HTR-8/SVneo (cell line): ENCODE data around the gene KIF5C.

Source experiments
- DNase-seq: peaks from one replicate; pipeline ENCODE4 v3.0.0; 2011; ENCODE audit warnings: low spot score, mixed read lengths; ENCODE audit not compliant: insufficient read length
- FAIRE-seq: peaks from 2 replicates; lab custom pipeline; 2011; peaks lifted over from hg19 to GRCh38; lab: Jason Lieb, UNC

KIF5C gene

GRCh38 chr2:149005471-149006077 is 130.5 kb downstream of the KIF5C start:
- no peak for DNase-seq
- FAIRE-seq = no peak

DNA sequence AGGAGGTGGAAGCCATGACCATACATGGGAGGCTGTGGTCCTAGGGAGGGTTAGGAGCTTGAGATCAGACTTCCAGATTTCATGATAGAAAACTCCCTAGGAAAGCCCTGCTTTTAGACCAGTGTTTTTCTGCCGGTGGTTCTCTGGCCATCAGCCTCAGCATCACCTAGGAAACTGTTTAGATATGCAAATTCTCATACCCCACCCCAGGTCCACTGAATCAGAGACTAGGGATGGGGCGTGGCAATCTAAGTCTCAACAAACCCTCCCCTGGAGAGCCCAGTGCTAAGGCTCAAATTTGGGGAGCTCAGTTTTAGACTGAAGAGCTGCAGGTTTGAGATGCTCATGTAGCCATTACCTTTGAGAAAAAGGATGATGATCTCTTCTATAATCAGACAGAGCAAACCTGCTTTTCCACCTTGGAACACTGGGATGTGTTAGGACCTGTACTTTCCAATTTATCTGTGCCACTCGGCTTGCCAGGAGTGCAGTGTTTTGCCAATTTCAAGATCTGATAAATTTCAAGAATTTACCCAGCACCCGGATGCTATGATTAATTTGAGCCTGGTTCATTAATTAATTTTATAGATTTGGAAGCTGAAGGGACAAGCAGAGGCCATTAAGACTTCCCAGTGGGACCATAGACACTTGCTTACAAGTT is 132.0 kb downstream of the KIF5C start:
- no peak for FAIRE-seq
- DNase-seq = no peak

DNA sequence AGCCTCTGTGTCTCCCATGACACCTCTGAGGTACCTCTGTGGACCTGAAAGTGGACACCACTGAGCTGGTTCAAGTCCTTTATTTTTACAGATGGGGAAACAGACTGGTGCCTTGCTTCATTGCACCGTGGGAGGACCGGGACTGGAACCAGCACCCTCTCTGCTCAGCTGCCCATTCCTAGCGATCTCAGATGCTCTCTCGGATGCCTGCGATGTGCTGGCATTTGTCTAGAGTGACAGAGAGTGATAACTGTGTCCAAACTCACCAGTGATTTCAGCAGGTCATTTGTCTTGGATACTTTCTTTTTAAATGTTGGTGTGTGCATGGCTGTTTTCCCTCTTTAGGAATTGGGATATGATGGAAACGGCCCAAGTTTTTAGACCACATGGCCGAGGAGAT is 133.4 kb downstream of the KIF5C start:
- no peak for FAIRE-seq
- no peak for DNase-seq

GRCh38 chr2:149009576-149010461 is 134.8 kb downstream of the KIF5C start:
- DNase-seq = no peak
- FAIRE-seq = no peak

- FAIRE-seq (no peak), DNase-seq (no peak)
Observed at GRCh38 chr2:149012545-149012944, 137.5 kb downstream of the KIF5C start.

- FAIRE-seq (no peak), DNase-seq (no peak)
Observed at GRCh38 chr2:149015501-149015900, 140.5 kb downstream of the KIF5C start.

GRCh38 chr2:149015926-149016563 is 141.0 kb downstream of the KIF5C start:
- DNase-seq (no peak), FAIRE-seq (no peak)

DNA sequence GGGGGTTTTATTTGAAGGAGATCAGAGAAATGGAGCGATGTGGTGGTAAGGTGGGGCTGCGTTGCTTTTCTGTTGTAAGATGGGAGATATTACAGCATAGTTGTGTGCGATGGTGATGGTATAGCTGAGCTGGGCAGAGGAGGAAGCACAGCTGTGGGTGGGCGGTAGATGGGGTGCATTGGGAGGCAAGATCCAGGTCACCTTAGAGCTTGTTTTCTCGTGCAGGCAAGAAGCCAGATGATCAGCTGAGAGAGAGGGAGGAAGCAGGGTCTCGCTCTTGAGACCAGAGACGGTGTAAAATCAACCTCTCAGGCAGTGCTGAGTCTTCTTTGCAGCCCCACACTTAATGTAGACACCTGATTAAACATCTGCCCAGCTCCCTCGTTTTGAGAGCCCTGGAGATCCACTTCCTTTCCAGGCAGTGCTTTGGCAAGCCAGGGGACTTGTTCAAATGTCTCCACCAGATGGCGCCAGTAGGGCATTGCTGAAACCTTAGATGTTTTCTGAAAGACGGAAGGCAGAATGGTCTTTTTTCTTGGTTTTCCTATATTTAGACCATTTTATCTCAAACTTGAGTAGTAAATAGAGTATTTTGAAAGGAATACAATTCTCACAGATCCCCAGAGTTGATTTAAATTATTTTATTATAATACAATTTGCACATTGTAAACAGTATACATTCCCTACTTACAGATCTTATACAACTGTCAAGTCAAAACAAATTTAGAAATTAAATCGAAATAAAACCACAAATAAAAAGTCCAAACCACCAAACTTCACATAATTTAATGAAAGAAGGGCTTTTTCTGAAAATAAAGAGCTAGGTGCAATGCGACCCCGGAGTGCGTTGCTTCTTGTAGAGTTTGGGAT is 142.3 kb downstream of the KIF5C start:
- no peak for FAIRE-seq
- peak; percentile 74 for DNase-seq

DNA sequence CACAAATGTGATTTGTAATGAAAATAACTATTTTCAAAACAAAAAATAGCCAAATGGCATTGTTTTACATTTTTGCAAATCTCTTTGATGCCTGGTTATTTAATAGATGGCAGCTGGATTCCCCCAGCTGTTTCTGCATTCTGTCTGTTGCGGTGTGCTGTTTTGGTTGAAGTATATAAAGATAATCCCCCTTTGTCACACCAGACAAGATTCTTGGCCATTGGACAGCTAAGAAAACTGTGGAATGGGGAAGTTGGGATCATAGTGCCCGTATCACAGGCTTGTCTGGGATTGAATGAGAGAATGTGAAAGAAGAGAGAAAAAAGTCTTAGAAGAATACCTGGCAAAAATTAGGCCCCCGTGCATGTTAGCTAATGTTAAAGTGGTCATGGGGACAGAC is 144.0 kb downstream of the KIF5C start:
- DNase-seq (no peak), FAIRE-seq (no peak)

- no peak for FAIRE-seq
Observed at GRCh38 chr2:149019768-149020167, 144.7 kb downstream of the KIF5C start.

DNA sequence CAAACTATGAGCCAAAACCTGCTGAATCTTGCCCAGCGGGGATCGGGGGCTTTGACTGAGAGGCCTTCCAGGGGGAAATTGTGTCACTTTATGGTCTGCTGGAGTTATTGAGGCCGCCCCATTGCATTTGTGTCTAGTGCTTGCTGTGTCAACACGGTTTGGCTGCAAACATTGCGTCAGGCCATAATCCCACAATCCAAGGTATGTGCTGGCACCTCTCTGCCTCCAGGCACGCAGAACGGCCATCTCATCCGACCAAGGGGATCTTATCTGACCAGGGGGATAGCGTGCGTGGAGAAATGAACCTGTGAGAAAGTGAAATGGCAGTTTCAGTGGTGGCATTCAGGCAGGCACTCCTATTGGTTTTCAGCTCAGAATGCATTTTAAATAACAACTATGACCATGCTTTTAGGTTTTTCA is 145.4 kb downstream of the KIF5C start:
- DNase-seq (no peak), FAIRE-seq (no peak)

More at GRCh38 chr2:149019768-149020167, 144.7 kb downstream of the KIF5C start:
- no peak for DNase-seq

GRCh38 chr2:149021271-149021719 is 146.3 kb downstream of the KIF5C start:
- FAIRE-seq (no peak), DNase-seq (no peak)

- DNase-seq (no peak), FAIRE-seq (no peak)
Observed at GRCh38 chr2:149021761-149022160, 146.7 kb downstream of the KIF5C start.

DNA sequence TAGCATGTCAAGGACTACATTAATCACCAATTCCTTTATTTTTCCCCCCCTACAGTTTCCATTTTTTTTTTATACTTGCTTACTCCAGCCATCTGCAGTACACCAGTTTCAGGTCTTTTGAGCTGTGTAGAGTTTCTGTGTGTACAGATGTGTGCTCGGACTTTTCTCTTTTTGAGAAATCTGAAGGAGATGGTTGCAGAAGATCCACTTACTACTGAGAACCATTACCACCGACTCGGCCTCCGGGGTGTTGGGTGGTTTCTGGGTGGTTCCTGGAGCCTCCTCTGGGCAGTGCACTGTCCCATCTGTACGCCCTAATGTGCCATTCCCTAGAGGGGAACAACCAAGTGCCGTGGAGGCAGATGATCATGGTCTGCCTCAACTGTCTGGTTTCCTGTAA is 148.1 kb downstream of the KIF5C start:
- FAIRE-seq (no peak), DNase-seq (no peak)

- no peak for FAIRE-seq
- no peak for DNase-seq
Observed at GRCh38 chr2:149027590-149028250, 152.7 kb downstream of the KIF5C start.

DNA sequence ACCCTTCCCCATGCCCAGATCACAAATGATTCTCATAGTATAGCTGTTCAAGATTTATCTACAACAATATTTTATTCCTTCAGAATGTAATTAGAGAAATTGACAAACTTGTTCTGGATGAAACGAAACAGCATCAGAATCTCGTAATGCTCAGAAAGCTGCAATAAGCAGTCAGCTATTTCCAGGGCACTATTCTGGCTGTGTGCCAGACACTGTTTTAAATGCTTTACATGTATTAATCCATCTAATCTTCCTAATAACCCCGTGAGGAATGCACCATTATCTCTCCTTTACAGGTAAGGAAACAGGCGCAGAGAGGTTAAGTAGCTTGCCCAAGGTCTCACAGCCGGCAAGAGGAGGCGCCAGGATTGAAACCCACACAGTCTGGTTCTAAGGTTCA is 153.3 kb downstream of the KIF5C start:
- DNase-seq (no peak), FAIRE-seq (no peak)

DNA sequence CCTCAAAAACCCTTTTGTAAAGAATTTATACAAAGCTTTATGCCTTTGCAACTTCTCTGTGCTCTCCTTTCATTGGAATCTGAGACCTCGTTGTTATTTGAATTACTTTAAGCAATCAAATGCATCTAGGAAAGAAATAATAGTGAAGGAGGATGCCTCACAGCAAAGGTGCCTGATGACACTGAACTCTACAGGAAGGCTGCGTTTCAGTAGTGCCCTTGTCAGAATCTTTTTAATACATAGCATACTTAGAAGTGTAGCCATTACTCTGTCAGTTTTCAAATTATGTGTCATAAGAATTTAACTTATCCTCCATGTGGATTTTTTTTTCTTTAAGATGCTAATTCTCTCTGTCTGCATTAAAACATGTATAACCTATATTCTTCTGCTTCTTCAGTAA is 153.9 kb downstream of the KIF5C start:
- DNase-seq (no peak), FAIRE-seq (no peak)

GRCh38 chr2:149029307-149029965 is 154.4 kb downstream of the KIF5C start:
- FAIRE-seq = no peak
- DNase-seq = no peak

DNA sequence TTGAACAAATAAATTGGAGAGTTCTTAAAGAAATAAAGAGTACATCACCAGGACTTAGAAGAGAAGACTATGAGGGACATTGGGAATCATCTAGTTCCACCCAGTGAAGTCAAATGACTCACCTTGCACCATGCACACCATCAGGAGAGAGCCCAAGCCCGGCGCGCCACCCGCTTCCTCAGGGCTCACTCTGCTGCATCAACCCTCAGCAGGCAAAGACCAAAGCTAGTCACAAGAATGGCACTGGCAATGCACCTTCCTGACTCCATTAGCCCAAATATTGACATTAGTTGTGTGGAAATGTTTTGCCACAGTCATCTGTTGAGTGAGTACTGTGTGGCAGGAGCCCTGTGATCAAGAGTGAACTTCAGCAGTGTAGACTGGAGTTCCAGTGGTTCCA is 156.4 kb downstream of the KIF5C start:
- FAIRE-seq (no peak), DNase-seq (no peak)
